Measurements from ENCODE around the gene POLD2. TPM values are rescaled to one million over a fixed set of nuclear protein-coding genes. Genes with fewer than 3 reads are reported as not detected.

POLD2 gene
- total and polyA plus RNA-seq, 5 donors from 2014 or later = 37.1 to 59.0 (median 54.2) TPM

GRCh38 chr7:44093102-44093641 is 30.2 kb downstream of the POLD2 start:
- Mint-ChIP-seq H3K27ac (no peak overlapping the region), H3K36me3 (no peaks in the 10 kb centered on the region), H3K9me3 (no peaks in the 10 kb centered on the region), H3K4me1 (peaks cover 0 to 14% (median 10%) of the 10 kb centered on the region in 4 donors), H3K27me3 (peaks cover 12% of the 10 kb centered on the region), H3K4me3 (no peak overlapping the region)
- no peak for ATAC-seq (ENCODE audit: low read depth in 2 of 2)
- H3K36me3 ChIP-seq (ENCODE audit: control insufficient read depth, insufficient read depth, low read length) = no peaks in the 10 kb centered on the region
- H3K4me3 ChIP-seq (ENCODE audit: low read depth, low read length) = no peak overlapping the region
- no peak overlapping the region for H3K27ac ChIP-seq (ENCODE audit: insufficient read depth, low read length, poor library complexity, severe bottlenecking)
- no peaks in the 10 kb centered on the region for H3K27me3 ChIP-seq (ENCODE audit: control insufficient read depth, insufficient read depth, low read length)
- H3K4me1 ChIP-seq (ENCODE audit: control insufficient read depth, insufficient read depth, low read length, poor library complexity, severe bottlenecking) = peaks cover 5% of the 10 kb centered on the region
- no peak for DNase-seq
- H3K9me3 ChIP-seq (ENCODE audit: control insufficient read depth in 2 of 2, low read length in 2 of 2) = no peaks in the 10 kb centered on the region

GRCh38 chr7:44087911-44088838 is 35.2 kb downstream of the POLD2 start:
- Mint-ChIP-seq H3K27ac (no peak overlapping the region), H3K4me1 (peaks cover 0 to 10% (median 0%) of the 10 kb centered on the region in 4 donors), H3K27me3 (peaks cover 4% of the 10 kb centered on the region), H3K4me3 (no peak overlapping the region), H3K36me3 (no peaks in the 10 kb centered on the region), H3K9me3 (no peaks in the 10 kb centered on the region)
- H3K27ac ChIP-seq (ENCODE audit: insufficient read depth, low read length, poor library complexity, severe bottlenecking) = no peak overlapping the region
- no peaks in the 10 kb centered on the region for H3K4me1 ChIP-seq (ENCODE audit: control insufficient read depth, insufficient read depth, low read length, poor library complexity, severe bottlenecking)
- ATAC-seq (ENCODE audit: low read depth in 2 of 2) (no peak), DNase-seq (no peak)
- no peak overlapping the region for H3K4me3 ChIP-seq (ENCODE audit: low read depth, low read length)
- no peaks in the 10 kb centered on the region for H3K9me3 ChIP-seq (ENCODE audit: control insufficient read depth in 2 of 2, low read length in 2 of 2)
- no peaks in the 10 kb centered on the region for H3K27me3 ChIP-seq (ENCODE audit: control insufficient read depth, insufficient read depth, low read length)
- no peaks in the 10 kb centered on the region for H3K36me3 ChIP-seq (ENCODE audit: control insufficient read depth, insufficient read depth, low read length)

- no peak overlapping the region for H3K4me3 ChIP-seq (ENCODE audit: low read depth, low read length)
- no peak overlapping the region for H3K27ac ChIP-seq (ENCODE audit: insufficient read depth, low read length, poor library complexity, severe bottlenecking)
Measured at GRCh38 chr7:44086627-44087026, 36.7 kb downstream of the POLD2 start.

GRCh38 chr7:44085546-44085945 is 37.8 kb downstream of the POLD2 start:
- Mint-ChIP-seq H3K4me1 (peaks cover 6 to 27% (median 10%) of the 10 kb centered on the region in 4 donors), H3K27me3 (peaks cover 4% of the 10 kb centered on the region), H3K27ac (no peak overlapping the region), H3K9me3 (no peaks in the 10 kb centered on the region), H3K36me3 (peaks cover 5% of the 10 kb centered on the region), H3K4me3 (peak overlapping the region in 2 of 4 donors; percentile 38 to 58)
- no peaks in the 10 kb centered on the region for H3K9me3 ChIP-seq (ENCODE audit: control insufficient read depth in 2 of 2, low read length in 2 of 2)
- peaks cover 17% of the 10 kb centered on the region for H3K4me1 ChIP-seq (ENCODE audit: control insufficient read depth, insufficient read depth, low read length, poor library complexity, severe bottlenecking)
- ATAC-seq (ENCODE audit: low read depth in 2 of 2) = no peak
- no peaks in the 10 kb centered on the region for H3K27me3 ChIP-seq (ENCODE audit: control insufficient read depth, insufficient read depth, low read length)
- H3K4me3 ChIP-seq (ENCODE audit: low read depth, low read length) = no peak overlapping the region
- DNase-seq = no peak
- H3K27ac ChIP-seq (ENCODE audit: insufficient read depth, low read length, poor library complexity, severe bottlenecking) = no peak overlapping the region
- peaks cover 2% of the 10 kb centered on the region for H3K36me3 ChIP-seq (ENCODE audit: control insufficient read depth, insufficient read depth, low read length)

More at GRCh38 chr7:44086627-44087026, 36.7 kb downstream of the POLD2 start:
- no peak for DNase-seq
- H3K9me3 Mint-ChIP-seq = no peaks in the 10 kb centered on the region
- H3K9me3 ChIP-seq (ENCODE audit: control insufficient read depth in 2 of 2, low read length in 2 of 2) = no peaks in the 10 kb centered on the region
- no peak overlapping the region for H3K4me3 Mint-ChIP-seq
- H3K4me1 Mint-ChIP-seq = peaks cover 0 to 16% (median 2%) of the 10 kb centered on the region in 4 donors
- peaks cover 7% of the 10 kb centered on the region for H3K4me1 ChIP-seq (ENCODE audit: control insufficient read depth, insufficient read depth, low read length, poor library complexity, severe bottlenecking)
- H3K27me3 ChIP-seq (ENCODE audit: control insufficient read depth, insufficient read depth, low read length) = no peaks in the 10 kb centered on the region
- no peak overlapping the region for H3K27ac Mint-ChIP-seq
- no peaks in the 10 kb centered on the region for H3K36me3 ChIP-seq (ENCODE audit: control insufficient read depth, insufficient read depth, low read length)
- ATAC-seq (ENCODE audit: low read depth in 2 of 2) = no peak
- H3K27me3 Mint-ChIP-seq = peaks cover 4% of the 10 kb centered on the region
- H3K36me3 Mint-ChIP-seq = no peaks in the 10 kb centered on the region

- Histone ChIP-seq H3K27me3 (ENCODE audit: control insufficient read depth, insufficient read depth, low read length) (no peaks in the 10 kb centered on the region), H3K9me3 (ENCODE audit: control insufficient read depth in 2 of 2, low read length in 2 of 2) (no peaks in the 10 kb centered on the region), H3K36me3 (ENCODE audit: control insufficient read depth, insufficient read depth, low read length) (peaks cover 10% of the 10 kb centered on the region), H3K27ac (ENCODE audit: insufficient read depth, low read length, poor library complexity, severe bottlenecking) (no peak overlapping the region), H3K4me1 (ENCODE audit: control insufficient read depth, insufficient read depth, low read length, poor library complexity, severe bottlenecking) (peaks cover 24% of the 10 kb centered on the region), H3K4me3 (ENCODE audit: low read depth, low read length) (no peak overlapping the region)
- Mint-ChIP-seq H3K27ac (no peak overlapping the region), H3K4me1 (peaks cover 6 to 35% (median 10%) of the 10 kb centered on the region in 4 donors), H3K9me3 (no peaks in the 10 kb centered on the region), H3K27me3 (peaks cover 4% of the 10 kb centered on the region), H3K36me3 (peaks cover 5% of the 10 kb centered on the region), H3K4me3 (peak overlapping the region in 3 of 4 donors; percentile 59 to 83 (median 83))
- no peak for DNase-seq
- ATAC-seq (ENCODE audit: low read depth in 2 of 2) = no peak
Measured at GRCh38 chr7:44084701-44085100, 38.6 kb downstream of the POLD2 start.

- H3K27me3 Mint-ChIP-seq = peaks cover 3% of the 10 kb centered on the region
- peak overlapping the region in 2 of 3 donors; percentile 2 to 65 for H3K27ac Mint-ChIP-seq
- Histone ChIP-seq H3K27ac (ENCODE audit: insufficient read depth, low read length, poor library complexity, severe bottlenecking) (no peak overlapping the region), H3K4me1 (ENCODE audit: control insufficient read depth, insufficient read depth, low read length, poor library complexity, severe bottlenecking) (peaks cover 24% of the 10 kb centered on the region), H3K27me3 (ENCODE audit: control insufficient read depth, insufficient read depth, low read length) (no peaks in the 10 kb centered on the region), H3K36me3 (ENCODE audit: control insufficient read depth, insufficient read depth, low read length) (peaks cover 16% of the 10 kb centered on the region), H3K4me3 (ENCODE audit: low read depth, low read length) (no peak overlapping the region), H3K9me3 (ENCODE audit: control insufficient read depth in 2 of 2, low read length in 2 of 2) (no peaks in the 10 kb centered on the region)
- H3K4me1 Mint-ChIP-seq = peaks cover 6 to 35% (median 10%) of the 10 kb centered on the region in 4 donors
- no peaks in the 10 kb centered on the region for H3K9me3 Mint-ChIP-seq
- ATAC-seq (ENCODE audit: low read depth in 2 of 2) (no peak), DNase-seq (no peak)
- H3K36me3 Mint-ChIP-seq = peaks cover 5% of the 10 kb centered on the region
- H3K4me3 Mint-ChIP-seq = peak overlapping the region; percentile 83 to 90 (median 83)
Measured at GRCh38 chr7:44083796-44084195, 39.6 kb downstream of the POLD2 start.

- peak overlapping the region; percentile 83 to 95 (median 90) for H3K4me3 Mint-ChIP-seq
- H3K36me3 Mint-ChIP-seq = peaks cover 9% of the 10 kb centered on the region
- Histone ChIP-seq H3K9me3 (ENCODE audit: control insufficient read depth in 2 of 2, low read length in 2 of 2) (no peaks in the 10 kb centered on the region), H3K27me3 (ENCODE audit: control insufficient read depth, insufficient read depth, low read length) (no peaks in the 10 kb centered on the region), H3K36me3 (ENCODE audit: control insufficient read depth, insufficient read depth, low read length) (peaks cover 27% of the 10 kb centered on the region), H3K4me1 (ENCODE audit: control insufficient read depth, insufficient read depth, low read length, poor library complexity, severe bottlenecking) (peaks cover 24% of the 10 kb centered on the region), H3K27ac (ENCODE audit: insufficient read depth, low read length, poor library complexity, severe bottlenecking) (peak overlapping the region; percentile 92), H3K4me3 (ENCODE audit: low read depth, low read length) (peak overlapping the region; percentile 75)
- peak overlapping the region; percentile 55 to 88 (median 56) for H3K27ac Mint-ChIP-seq
- no peaks in the 10 kb centered on the region for H3K27me3 Mint-ChIP-seq
- peak; percentile 98 to 99 (median 99) for DNase-seq
- peak; percentile 93 to 95 for ATAC-seq (ENCODE audit: low read depth in 2 of 2)
- peaks cover 6 to 42% (median 13%) of the 10 kb centered on the region in 4 donors for H3K4me1 Mint-ChIP-seq
- no peaks in the 10 kb centered on the region for H3K9me3 Mint-ChIP-seq
Measured at GRCh38 chr7:44082541-44083207, 40.7 kb downstream of the POLD2 start.
